Stimulated activated CD4-positive, alpha-beta T cell treated with anti-CD3 and anti-CD28 coated beads, Interleukin-1b, Interleukin-23, amount 100 ng/mL, for 24 hours (primary cell): ENCODE results near the gene PTPRG.
"Not testable (repeated sequence)": the region's sequence is repeated elsewhere in the genome, so short reads cannot be mapped to it uniquely, and the experiment has no call there.

Experiments used
- DNase-seq, 4 experiments: peaks; one replicate each; pipeline ENCODE4 v3.0.0-alpha.2; 2020; ENCODE audit warnings: low read depth in 4 of 4, low spot score in 1 of 4

Gene PTPRG

DNA sequence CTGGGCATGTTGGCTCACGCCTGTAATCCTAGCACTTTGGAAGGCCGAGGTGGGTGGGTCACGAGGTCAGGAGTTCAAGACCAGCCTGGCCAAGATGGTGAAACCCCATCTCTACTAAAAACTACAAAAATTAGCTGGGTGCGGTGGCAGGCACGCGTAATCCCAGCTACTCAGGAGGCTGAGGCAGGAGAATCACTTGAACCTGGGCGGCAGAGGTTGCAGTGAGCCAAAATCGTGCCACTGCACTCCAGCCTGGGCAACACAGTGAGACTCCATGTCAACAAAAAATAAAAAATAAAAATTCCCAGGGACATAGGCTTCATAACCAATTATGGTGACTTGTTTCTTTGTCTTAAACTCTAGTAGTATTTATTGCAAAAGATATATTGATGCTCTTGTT lies 155.3 kb downstream of the PTPRG start:
- DNase-seq, result not testable (repeated sequence)

- DNase-seq, result no peak
These were observed 157.2 kb downstream of the PTPRG start for GRCh38 chr3:61718565-61718964.

DNA sequence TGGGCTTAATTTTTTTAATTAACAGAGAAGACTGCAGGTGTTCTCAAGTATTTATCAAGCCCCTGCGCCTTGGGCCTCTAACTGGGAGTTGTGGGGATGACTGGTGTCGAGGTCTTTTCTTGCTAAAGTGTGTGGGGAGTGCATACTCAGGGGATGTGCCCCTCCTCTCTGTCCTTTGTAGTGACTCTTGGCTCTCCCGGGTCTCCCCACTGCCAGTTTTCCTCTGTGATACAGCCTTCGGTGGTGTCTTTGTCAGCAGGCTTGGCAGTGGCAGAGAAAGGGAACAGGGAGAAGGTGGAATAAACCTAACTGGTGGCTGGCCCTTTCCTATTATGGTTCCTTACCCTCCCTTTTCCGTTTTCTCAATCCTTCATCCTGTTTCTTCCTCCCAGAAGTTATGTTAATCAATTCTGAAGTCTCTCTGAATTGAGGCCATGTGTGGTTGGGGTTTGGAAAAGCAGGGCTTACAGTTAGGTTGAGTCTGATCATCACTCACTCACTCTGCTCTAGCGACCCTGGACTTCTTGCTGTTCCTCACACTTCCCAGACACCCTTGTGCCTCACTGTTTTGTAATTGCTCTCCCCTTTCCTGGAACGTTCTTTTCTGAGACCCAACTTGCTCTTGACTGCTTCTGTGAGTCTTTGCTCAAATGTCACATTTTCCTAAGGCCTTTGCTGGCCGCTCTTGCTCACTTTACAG lies 158.1 kb downstream of the PTPRG start:
- no peak for DNase-seq

DNA sequence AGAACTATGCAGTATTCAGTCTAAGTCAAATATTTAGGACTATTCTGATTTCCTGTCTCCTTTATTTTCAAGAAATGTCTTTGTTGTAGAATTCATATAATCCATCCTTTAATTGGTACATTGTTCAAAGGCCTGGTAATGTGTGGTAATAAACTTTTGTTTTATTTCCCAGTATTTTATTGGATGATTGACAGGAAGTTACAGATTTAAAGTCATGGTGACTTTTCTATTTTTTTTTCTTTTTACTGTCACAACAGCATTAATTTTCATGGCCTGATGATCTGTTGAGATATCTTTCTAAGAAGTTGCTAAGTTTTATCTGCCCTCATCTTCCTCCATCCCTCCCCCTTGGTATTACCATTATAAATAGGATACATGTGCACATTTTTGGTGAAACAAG lies 161.7 kb downstream of the PTPRG start:
- no peak for DNase-seq

GRCh38 chr3:61724183-61724582 lies 162.8 kb downstream of the PTPRG start:
- DNase-seq, result no peak

GRCh38 chr3:61724801-61725200 lies 163.4 kb downstream of the PTPRG start:
- no peak for DNase-seq

DNA sequence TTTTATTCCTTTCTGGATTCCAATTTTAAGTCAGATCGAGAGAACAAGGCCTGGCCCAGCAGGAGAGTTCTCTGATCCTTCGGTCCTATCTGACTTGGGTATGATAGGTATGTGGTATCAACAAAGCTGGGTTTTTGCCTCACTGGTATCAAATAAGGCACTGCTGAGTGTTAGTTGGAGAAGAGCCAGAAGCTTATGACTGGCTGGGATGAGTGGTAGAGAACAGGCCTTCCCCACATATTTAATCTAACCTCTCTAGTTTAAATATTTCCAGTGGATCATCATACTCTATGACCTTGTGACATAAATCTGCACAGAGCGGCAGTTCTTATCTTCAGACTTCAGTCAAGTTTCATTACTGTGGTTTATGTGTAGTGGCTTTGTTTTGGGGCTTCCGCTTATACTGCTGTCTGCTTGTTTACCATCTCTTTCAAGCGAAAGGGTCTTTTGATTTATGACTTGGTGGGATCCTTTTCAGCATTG lies 164.5 kb downstream of the PTPRG start:
- no peak for DNase-seq

DNA sequence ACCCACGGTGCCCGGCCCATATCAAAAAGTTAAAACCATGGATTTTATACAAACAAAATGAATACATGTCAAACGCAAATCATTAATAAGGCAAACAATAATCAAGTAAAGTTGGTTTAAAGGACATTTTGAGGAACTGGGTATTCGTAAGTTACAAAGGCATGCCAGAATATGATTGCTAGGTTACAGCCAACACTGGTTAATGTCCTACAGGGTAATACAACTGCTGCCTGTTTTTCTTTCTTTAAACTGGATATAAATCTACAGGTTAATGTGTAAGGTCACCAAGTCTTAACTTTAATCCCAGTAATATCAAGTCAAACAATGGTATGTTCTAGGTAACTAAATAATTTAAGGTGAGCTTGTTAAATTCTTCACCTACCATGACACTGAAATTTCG lies 166.1 kb downstream of the PTPRG start:
- no peak for DNase-seq

DNA sequence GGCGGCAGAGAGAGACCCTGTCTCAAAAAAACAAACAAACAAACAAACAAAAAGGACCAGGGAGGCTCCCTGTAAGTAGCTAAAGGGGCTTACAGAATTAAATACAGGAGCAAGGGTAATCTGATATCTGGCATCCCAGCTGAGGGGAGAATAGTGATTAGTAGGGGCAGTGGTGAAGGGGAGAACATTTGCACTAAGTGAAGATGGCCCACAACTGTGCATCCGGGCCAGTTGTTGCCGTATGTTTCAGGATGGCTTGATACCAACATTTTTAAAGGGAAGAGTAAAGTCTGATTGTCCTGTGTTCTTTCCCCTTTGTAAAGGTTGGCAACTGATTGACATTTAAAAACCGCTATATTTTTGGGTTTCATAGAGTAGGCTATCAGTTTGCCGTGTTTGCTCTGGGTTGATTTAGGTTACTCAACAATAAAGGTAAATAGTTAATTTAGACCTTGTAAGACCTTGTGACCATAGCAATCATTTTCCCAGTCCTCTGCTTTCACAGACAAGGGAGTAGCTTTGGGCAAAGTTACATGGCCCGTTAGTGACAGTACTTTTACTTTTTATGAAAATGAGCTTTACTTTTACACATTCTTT lies 167.8 kb downstream of the PTPRG start:
- DNase-seq, result no peak

DNA sequence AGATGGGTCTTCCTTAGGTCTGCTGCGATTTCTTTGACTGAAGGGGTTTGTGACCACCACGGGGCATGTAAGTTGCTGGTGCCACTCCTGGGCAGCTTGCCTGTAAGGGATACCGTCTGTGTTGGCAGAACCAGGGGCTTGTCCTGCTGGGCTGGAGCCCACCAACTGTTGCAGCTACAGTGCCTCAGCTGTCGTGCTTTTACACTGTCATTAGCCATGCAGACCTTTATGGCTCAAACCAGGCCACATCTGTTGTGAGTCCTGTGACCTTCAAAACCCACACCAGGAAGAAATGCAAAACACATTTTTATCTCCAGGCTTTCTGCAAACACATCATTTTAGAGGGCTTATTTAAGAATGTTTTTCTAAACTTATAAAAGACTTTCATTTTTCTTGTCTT lies 168.7 kb downstream of the PTPRG start:
- DNase-seq, result no peak

- no peak for DNase-seq
These were observed 169.3 kb downstream of the PTPRG start for GRCh38 chr3:61730577-61731231.

DNA sequence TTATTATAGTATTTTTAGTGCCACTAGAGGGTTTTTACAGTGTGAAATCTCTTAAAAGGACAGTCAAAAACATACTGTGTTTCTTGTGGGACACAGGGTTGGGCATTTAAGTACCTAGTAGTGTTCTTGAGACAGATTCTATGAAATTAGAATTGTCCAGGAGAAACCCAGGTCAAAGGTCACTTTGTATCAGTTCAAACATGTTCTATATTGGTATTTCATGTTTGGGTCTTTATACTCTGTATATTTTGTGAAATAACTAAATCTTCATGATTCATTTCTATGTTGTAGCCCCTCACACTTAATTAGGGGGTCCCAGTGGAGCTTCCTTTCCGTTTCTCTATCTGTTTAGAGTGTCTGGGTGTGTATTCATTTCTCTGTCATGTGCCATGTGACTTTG lies 171.6 kb downstream of the PTPRG start:
- no peak for DNase-seq

- no peak for DNase-seq
These were observed 172.5 kb downstream of the PTPRG start for GRCh38 chr3:61733876-61734275.

GRCh38 chr3:61734749-61735686 lies 173.6 kb downstream of the PTPRG start:
- DNase-seq, result no peak

DNA sequence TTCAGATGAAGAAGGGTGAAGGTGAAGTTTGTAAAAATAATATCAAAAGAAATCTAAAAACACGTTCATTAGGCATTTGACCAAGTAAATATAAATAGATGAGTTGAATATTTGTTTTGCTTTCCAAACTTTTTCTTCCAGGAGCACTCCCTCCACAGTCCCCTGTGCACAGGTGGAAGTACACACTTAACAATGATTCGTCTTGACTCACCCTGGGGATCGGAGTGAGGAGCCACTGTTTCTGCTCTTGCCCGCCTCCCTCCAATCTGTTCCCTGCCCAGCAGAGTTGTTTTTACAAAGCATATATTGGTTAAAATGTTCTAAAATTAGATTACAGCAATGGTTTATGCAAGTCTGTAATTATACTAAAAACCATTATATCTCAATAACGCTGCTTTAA lies 175.1 kb downstream of the PTPRG start:
- DNase-seq, result no peak

GRCh38 chr3:61739640-61740039 lies 178.3 kb downstream of the PTPRG start:
- DNase-seq, result no peak

- DNase-seq, result no peak
These were observed 179.1 kb downstream of the PTPRG start for GRCh38 chr3:61740494-61740893.

DNA sequence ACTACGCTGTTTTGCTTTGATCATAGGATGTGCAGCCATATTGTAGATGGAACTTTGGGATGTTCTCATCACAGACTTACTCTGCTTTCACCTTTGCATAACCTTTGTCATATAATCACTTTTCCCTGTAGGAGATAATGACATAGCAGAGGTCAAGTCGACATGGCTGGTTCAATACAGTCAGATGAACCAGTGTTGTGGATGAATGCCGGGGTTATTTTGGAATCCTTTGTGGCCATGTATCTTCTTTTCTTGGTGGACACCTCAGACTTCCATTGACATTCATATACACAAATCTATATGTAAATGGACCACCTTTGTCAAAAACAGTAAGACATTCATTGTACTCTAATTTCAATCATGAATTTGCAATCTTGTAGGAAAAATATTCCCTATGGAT lies 180.2 kb downstream of the PTPRG start:
- no peak for DNase-seq

DNA sequence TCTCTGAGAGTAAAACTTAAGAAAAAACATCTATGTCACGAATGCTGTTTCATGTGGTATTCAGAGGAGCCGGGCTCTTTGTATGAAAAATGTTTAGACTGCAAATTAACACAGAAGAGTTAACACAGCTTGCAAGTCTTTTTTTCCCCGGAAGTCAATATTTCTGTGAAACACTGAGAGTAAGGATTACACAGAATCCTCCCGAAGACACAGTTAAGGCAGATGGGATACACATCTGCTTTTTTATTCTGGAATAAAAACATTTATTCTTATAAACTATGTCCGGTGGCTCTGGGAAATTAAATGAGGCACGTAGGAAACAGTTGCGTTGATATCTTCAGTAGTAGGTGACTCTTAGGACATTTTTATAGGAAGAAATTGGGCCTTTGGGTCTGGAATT lies 180.6 kb downstream of the PTPRG start:
- no peak for DNase-seq

- no peak for DNase-seq
These were observed 181.7 kb downstream of the PTPRG start for GRCh38 chr3:61743067-61743466.

- no peak for DNase-seq
These were observed 182.4 kb downstream of the PTPRG start for GRCh38 chr3:61743686-61744242.
